LNCaP clone FGC (cell line): Measurements from ENCODE around the gene ADGRG6.

Experiments
- DNase-seq: peaks from one replicate; pipeline ENCODE4 v3.0.0-alpha.2; 2011; ENCODE audit warnings: low read depth
- H3K4me3 ChIP-seq: 2 replicates; pipeline ENCODE4 v1.5.1; 2011; ENCODE audit warnings: mild to moderate bottlenecking, low read depth, low read length, control low read depth
- TF ChIP-seq, protein P1 (sequence below): IDR thresholded peaks from 2 replicates; pipeline ENCODE4 v1.5.1; 2012; ENCODE audit warnings: mild to moderate bottlenecking; ENCODE audit not compliant: control insufficient read depth, insufficient read depth; ENCODE audit errors: extremely low read depth

ADGRG6 gene

DNA sequence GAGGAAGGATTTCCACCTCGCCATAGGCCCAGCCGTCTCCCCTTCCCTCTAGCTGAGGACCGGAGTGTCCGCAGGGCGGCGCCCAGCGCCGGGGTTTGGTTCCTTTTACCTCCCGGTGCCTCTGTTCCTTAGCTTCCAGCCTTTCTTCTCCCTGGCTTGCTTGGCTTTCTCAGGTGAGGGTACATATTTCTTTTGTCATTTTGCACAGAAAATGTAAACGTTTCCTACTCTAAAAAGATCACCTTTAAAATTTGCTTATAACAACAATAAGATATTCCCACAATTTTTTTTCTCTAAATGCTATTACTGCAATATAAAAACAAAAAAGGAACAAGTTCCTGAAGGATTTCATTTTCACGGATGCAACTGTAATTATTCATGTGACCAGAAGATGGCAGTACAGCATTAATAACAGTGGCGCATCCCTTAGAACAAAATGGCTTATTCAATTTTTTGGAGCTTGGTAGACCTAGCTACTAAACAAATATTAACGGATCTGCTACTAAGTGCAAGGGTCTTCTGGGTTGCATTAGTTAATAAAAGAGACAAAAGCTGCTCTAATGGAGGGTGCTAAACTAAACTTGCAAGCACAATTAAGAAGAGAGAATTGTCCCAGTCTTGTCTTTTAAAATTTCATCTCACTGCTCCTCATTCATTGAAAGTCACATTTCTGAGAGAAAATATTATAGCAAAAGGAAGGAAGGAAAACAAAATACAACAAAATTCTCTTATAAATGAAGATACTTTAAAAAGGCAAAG lies 172.9 kb downstream of the ADGRG6 start:
- TF ChIP-seq, protein P1, sequence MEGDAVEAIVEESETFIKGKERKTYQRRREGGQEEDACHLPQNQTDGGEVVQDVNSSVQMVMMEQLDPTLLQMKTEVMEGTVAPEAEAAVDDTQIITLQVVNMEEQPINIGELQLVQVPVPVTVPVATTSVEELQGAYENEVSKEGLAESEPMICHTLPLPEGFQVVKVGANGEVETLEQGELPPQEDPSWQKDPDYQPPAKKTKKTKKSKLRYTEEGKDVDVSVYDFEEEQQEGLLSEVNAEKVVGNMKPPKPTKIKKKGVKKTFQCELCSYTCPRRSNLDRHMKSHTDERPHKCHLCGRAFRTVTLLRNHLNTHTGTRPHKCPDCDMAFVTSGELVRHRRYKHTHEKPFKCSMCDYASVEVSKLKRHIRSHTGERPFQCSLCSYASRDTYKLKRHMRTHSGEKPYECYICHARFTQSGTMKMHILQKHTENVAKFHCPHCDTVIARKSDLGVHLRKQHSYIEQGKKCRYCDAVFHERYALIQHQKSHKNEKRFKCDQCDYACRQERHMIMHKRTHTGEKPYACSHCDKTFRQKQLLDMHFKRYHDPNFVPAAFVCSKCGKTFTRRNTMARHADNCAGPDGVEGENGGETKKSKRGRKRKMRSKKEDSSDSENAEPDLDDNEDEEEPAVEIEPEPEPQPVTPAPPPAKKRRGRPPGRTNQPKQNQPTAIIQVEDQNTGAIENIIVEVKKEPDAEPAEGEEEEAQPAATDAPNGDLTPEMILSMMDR: peak; percentile 71
- peak; percentile 58 for DNase-seq
- H3K4me3 ChIP-seq: no peak overlapping the region

DNA sequence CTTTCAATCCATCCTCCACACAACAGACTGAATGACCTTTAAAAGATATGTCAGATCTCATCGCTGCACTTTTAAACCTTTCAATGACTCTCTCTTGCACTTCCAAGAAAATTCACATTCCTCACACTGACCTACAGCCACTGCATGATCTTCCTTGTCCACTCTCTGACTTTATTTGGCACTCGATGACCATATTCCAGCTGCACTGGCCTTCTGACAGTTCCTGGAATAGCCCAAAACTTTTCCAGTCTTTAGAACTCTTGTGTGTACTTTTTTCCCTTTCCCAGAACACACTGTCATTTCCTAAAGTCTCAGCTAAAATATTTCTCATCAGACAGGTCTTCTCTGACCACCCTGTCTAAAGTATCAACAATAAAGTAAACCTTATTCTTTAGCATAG lies 174.6 kb downstream of the ADGRG6 start:
- TF ChIP-seq, protein P1: no peak
- H3K4me3 ChIP-seq: no peak overlapping the region
- no peak for DNase-seq

DNA sequence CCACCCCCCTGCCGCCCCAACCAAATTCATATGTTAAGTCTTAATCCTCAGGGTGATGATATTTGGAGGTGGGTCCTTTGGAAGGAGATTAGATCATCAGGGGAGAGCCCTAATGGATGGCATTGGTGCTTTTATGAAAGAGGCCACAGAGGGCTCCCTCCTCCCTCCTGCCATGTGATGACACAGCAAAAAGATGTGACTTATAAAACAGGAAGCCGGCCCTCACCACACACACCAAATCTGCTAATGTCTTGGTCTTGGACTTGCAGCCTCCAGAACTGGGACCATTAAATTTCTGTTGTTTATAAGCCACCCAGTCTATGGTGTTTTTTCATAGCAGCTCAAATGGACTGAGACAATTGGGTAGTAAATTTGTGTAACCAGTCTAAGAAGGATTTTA lies 176.3 kb downstream of the ADGRG6 start:
- TF ChIP-seq, protein P1: no peak
- no peak for DNase-seq
- no peak overlapping the region for H3K4me3 ChIP-seq

DNA sequence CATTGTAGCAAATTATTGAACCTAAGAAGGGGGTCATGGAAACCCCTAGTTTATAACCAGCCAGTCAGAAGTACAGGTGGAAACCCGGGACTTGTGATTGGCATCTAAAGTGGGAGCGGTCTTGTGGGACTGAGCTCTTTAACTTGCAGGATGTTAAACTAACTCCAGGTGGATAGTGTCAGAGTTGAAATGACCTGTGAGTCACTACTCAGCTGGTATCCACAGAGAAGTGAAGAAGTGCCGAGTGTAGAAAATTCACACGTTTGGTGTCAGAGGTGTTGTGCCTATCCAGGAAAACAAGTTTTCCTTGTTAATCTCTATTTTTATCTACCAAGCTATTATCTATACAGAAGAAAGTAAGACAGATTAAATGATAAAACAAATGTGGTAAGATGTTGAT lies 179.7 kb downstream of the ADGRG6 start:
- H3K4me3 ChIP-seq: no peak overlapping the region
- TF ChIP-seq, protein P1: no peak
- no peak for DNase-seq

DNA sequence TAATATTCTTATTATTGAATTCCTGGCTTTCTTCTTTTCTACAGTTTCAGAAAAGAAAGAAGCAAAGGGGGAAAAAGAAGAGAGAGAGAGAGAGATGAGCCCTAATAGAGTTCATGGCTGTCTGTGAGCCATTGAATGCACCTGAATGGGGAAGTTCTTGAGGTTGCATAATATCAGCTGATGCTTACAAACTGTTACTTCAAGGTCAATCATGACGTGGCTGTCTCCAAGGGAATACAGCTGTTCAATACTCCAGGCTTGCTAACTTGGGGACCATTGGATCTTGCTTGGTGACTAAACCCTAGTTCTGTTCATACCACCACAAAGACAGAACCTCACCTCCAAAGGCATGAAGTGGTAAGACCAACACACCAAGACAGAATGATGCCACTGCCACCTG lies 180.4 kb downstream of the ADGRG6 start:
- no peak for DNase-seq
- TF ChIP-seq, protein P1: no peak
- no peak overlapping the region for H3K4me3 ChIP-seq

DNA sequence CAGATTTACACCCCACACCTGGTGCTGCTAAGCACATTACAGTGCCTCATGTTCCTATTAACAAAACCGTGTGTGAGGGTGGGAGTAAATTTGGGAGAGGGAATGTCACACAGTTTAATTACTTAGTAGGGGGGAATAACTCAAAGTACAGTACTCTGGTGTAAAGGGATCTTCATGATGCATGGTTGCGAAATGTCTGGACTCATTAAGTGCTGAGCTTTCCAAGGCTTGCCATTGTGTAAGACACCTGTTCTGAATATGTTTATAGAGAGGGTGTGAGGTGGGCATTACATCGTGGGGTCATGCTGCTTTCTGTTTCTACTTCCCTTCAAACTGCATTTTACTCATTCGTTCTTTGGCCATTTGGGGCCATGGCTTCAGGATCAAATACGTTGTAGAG lies 181.2 kb downstream of the ADGRG6 start:
- TF ChIP-seq, protein P1: no peak
- DNase-seq: no peak

DNA sequence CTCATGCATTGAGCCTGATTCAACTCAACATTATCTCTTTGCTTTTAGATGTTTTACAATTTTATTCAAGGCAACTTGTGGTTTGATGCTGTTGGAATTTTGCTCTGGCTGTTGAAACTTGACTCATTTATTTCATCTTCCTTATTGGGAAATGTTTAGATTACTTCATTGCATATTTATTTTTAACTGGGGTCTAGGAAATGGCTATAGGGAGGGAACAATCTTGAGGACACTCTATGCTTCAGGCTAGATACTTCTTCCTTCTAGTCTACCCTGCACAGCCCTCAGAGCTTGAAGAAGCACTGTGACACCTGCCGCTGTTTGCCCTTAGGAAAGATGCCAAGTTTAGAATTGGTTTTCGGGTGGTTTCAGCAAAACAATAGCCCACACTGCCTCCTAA lies 183.4 kb downstream of the ADGRG6 start:
- H3K4me3 ChIP-seq: no peak overlapping the region
- DNase-seq: no peak
- TF ChIP-seq, protein P1: no peak

More for the DNA sequence above, 181.2 kb downstream of the ADGRG6 start:
- H3K4me3 ChIP-seq: no peak overlapping the region
